A549 (cell line): ENCODE data around the gene ITIH4.

Source experiments
- CEBPB ChIP-seq, 2 experiments: fragments of >200 bp in 1 of 2; sonication (Bioruptor Twin) in 1 of 2; formaldehyde crosslinking in 1 of 2; IDR thresholded peaks; 2 replicates each; pipeline ENCODE4 v1.6.1; 2012 to 2016
- HDAC2 ChIP-seq: fragments of 200-600 bp; sonication (generic); IDR thresholded peaks from 2 replicates; pipeline ENCODE4 v1.6.1; 2016
- MAFK ChIP-seq: fragments of 450-650 bp; IDR thresholded peaks from 2 replicates; pipeline ENCODE4 v1.6.1; 2014; ENCODE audit not compliant: partially characterized antibody
- NFE2L2 ChIP-seq: fragments of 150-350 bp; conservative IDR thresholded peaks from 2 replicates; pipeline ENCODE4 v1.6.1; 2014; ENCODE audit warnings: low read length
- POLR2A ChIP-seq: IDR thresholded peaks from 2 replicates; pipeline ENCODE4 v1.6.1; 2012; ENCODE audit warnings: mild to moderate bottlenecking, low read length
- POLR2AphosphoS2 ChIP-seq: conservative IDR thresholded peaks from 2 replicates; pipeline ENCODE4 v1.6.1; 2012; ENCODE audit warnings: low read length, improper control_type of control experiment, inconsistent platforms
- TF ChIP-seq, protein P1 (sequence below): fragments of >200 bp; sonication (Bioruptor Twin); formaldehyde crosslinking; IDR thresholded peaks from 3 replicates; pipeline ENCODE4 v1.5.1; 2016
- TF ChIP-seq, protein P2 (sequence below): IDR thresholded peaks from 2 replicates; pipeline ENCODE4 v1.6.1; 2012
- TF ChIP-seq, protein P3 (sequence below): IDR thresholded peaks from 2 replicates; pipeline ENCODE4 v1.6.1; 2012; ENCODE audit warnings: low read depth, borderline replicate concordance

DNA sequence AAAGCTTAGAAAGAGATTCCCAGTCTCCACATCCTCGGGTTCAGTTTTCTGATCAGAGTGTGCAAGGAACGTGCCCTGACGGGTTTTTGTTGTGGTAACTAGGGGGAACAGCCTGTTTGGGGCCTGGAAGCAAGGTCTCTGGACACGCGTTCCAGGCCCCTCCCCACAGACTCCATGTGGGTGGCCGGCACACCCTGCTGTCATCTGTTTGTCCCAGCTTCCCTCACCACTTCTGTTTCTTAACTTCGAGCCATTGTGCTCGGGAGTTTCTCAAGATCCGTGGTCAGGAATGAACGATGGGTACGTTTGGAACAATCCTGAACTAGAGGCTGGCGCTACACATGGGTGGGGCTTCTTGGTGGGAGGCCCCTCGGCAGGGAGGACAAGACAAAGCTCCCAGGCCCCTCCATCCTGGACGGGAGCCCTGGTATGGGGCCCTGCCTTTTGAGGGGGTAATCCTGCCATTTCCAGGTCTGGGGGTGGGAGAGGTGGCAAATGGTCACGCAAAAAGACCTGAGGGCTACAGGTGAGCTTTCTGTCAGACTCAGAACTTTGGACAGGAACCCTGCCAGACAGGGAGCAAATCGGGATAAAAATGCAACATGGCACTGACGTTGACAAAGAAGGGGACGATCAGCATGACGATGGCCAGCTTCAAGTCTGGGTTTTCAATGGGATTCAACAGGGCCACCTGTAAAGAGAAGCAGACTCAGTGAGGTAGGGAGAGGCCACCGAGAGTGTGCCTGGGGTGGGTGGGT, 12.8 kb upstream of the ITIH4 start:
- TF ChIP-seq POLR2A, result no peak
- TF ChIP-seq POLR2AphosphoS2, result no peak
- TF ChIP-seq, protein P1, sequence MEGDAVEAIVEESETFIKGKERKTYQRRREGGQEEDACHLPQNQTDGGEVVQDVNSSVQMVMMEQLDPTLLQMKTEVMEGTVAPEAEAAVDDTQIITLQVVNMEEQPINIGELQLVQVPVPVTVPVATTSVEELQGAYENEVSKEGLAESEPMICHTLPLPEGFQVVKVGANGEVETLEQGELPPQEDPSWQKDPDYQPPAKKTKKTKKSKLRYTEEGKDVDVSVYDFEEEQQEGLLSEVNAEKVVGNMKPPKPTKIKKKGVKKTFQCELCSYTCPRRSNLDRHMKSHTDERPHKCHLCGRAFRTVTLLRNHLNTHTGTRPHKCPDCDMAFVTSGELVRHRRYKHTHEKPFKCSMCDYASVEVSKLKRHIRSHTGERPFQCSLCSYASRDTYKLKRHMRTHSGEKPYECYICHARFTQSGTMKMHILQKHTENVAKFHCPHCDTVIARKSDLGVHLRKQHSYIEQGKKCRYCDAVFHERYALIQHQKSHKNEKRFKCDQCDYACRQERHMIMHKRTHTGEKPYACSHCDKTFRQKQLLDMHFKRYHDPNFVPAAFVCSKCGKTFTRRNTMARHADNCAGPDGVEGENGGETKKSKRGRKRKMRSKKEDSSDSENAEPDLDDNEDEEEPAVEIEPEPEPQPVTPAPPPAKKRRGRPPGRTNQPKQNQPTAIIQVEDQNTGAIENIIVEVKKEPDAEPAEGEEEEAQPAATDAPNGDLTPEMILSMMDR, result no peak
- TF ChIP-seq NFE2L2, result no peak
- TF ChIP-seq, protein P2, sequence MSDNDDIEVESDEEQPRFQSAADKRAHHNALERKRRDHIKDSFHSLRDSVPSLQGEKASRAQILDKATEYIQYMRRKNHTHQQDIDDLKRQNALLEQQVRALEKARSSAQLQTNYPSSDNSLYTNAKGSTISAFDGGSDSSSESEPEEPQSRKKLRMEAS, result no peak
- TF ChIP-seq, protein P3, sequence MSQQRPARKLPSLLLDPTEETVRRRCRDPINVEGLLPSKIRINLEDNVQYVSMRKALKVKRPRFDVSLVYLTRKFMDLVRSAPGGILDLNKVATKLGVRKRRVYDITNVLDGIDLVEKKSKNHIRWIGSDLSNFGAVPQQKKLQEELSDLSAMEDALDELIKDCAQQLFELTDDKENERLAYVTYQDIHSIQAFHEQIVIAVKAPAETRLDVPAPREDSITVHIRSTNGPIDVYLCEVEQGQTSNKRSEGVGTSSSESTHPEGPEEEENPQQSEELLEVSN, result no peak
- no peak for TF ChIP-seq HDAC2
- no peak for TF ChIP-seq CEBPB (IDR thresholded peaks at IDR 0.05)
- no peak for TF ChIP-seq MAFK
